DND-41 (cell line): ENCODE results near the gene OR1K1.

Experiments
- ATAC-seq: fragments of 200-7000 bp; cut with Tn5 transposase; 3 replicates; pipeline ENCODE4 v1.9.1; 2021; ENCODE audit warnings: low read depth; ENCODE audit not compliant: insufficient read depth
- DNase-seq: peaks from one replicate; pipeline ENCODE4 v3.0.0-alpha.2; 2020
- H2AFZ ChIP-seq: 2 replicates; pipeline ENCODE4 v1.6.0; 2012; ENCODE audit warnings: low read depth, low read length
- H3K27ac ChIP-seq: 2 replicates; pipeline ENCODE4 v1.5.1; 2012; ENCODE audit warnings: low read length, inconsistent platforms
- H3K27me3 ChIP-seq: fragments of 200-600 bp; sonication (generic); 2 replicates; pipeline ENCODE4 v1.6.0; 2012; ENCODE audit warnings: low read length, mild to moderate bottlenecking, inconsistent platforms; ENCODE audit not compliant: insufficient read depth, poor library complexity
- H3K36me3 ChIP-seq: 2 replicates; pipeline ENCODE4 v1.5.1; 2012; ENCODE audit warnings: low read length, inconsistent platforms; ENCODE audit not compliant: insufficient read depth
- H3K4me1 ChIP-seq: 2 replicates; pipeline ENCODE4 v1.5.1; 2012; ENCODE audit warnings: mild to moderate bottlenecking, low read length; ENCODE audit not compliant: insufficient read depth
- H3K4me2 ChIP-seq: 2 replicates; pipeline ENCODE4 v1.6.0; 2012; ENCODE audit warnings: mild to moderate bottlenecking, moderate library complexity, low read length, inconsistent platforms; ENCODE audit not compliant: insufficient read depth
- H3K4me3 ChIP-seq, 2 experiments: fragments of 200-600 bp in 1 of 2; shearing (Covaris generic) in 1 of 2; 2 replicates each; pipeline ENCODE4 v1.5.1; 2012 to 2016; ENCODE audit warnings: inconsistent platforms in 2 of 2, low read length in 2 of 2, mild to moderate bottlenecking in 2 of 2, low read depth in 1 of 2, moderate library complexity in 1 of 2
- H3K79me2 ChIP-seq: 2 replicates; pipeline ENCODE4 v1.6.0; 2012; ENCODE audit warnings: low read length, inconsistent platforms; ENCODE audit not compliant: insufficient read depth
- H3K9ac ChIP-seq: 2 replicates; pipeline ENCODE4 v1.6.0; 2012; ENCODE audit warnings: low read depth, mild to moderate bottlenecking, inconsistent platforms, low read length, moderate library complexity
- H3K9me3 ChIP-seq: 2 replicates; pipeline ENCODE4 v1.5.1; 2012; ENCODE audit warnings: low read length, moderate library complexity, mild to moderate bottlenecking, inconsistent platforms; ENCODE audit not compliant: insufficient read depth, severe bottlenecking
- H4K20me1 ChIP-seq: 2 replicates; pipeline ENCODE4 v1.6.0; 2012; ENCODE audit warnings: low read length; ENCODE audit not compliant: insufficient read depth
- EZH2 ChIP-seq: IDR thresholded peaks from 3 replicates; pipeline ENCODE4 v1.6.1; 2012; ENCODE audit warnings: borderline replicate concordance, low read depth, mild to moderate bottlenecking, moderate library complexity, low read length, inconsistent platforms; ENCODE audit not compliant: severe bottlenecking

The OR1K1 gene

DNA sequence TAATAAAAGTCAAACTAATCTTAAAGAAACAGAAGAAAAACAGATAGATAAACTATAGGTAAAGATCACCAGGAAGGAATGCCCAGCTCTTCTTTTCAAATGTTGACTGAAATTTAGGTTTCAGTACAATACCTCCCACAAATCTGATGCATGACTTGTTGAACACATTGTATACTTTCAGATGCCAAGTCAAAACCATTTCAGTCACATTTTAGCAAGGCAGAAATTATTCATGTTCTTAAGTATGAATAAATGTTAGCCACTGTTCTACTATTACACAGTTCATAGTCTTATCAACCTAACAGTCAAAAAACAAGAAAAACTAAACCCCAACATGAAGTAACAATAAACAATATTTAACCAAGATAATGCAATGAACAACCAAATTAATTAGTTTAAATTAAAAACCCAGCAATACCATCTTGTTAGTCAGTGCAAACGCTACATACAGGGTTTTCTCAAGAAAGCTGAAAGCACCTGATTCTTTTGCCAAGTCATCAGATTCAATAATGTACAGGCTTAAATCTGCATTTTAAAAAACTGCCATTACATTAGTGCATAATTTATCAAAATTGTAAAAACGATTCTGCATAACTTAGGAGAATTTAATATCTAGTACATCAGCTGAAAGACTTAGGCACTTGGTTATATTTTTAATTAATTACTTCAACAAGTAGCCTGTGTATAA, 48.5 kb downstream of the OR1K1 start:
- Histone ChIP-seq H3K27me3 (no peaks in the 10 kb centered on the region), H3K79me2 (no peaks in the 10 kb centered on the region), H3K4me1 (no peaks in the 10 kb centered on the region), H3K36me3 (peaks cover 38% of the 10 kb centered on the region), H2AFZ (no peak overlapping the region), H3K9me3 (no peaks in the 10 kb centered on the region), H3K27ac (no peak overlapping the region), H3K9ac (no peak overlapping the region), H3K4me2 (no peak overlapping the region), H3K4me3 (no peak overlapping the region), H4K20me1 (no peaks in the 10 kb centered on the region)
- no peak for ATAC-seq
- no peak for TF ChIP-seq EZH2
- no peak for DNase-seq
